ENCODE data around the gene CD96. TPM values are rescaled to one million over a fixed set of nuclear protein-coding genes. Genes with fewer than 3 reads are reported as not detected.
"Not testable (repeated sequence)": the region's sequence is repeated elsewhere in the genome, so short reads cannot be mapped to it uniquely, and the experiment has no call there.

CD96 gene
- total and polyA plus RNA-seq, 2 experiments from 2014 or later: 0.91 TPM; not detected in 1

DNA sequence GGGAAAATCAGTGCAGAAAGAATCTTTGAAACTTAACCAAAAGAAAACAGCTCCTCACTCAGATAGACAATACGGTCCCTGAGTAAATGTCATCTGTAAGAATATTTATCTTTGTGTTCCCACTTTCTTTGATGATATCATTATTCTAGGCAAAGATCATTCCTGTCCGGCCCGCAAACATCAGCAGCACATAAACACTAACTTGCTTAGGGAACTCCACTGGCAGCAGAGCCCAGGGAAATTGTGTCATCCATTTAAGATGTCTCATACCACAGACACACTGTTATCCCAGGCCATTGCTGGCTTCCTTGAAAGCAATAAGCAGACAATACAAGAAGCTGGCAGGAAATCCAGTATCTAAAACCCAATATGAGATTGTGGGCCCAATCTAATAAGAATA is 20.1 kb upstream of the CD96 start:
- H3K27me3 ChIP-seq (ENCODE audit: insufficient read depth): no peaks in the 10 kb centered on the region
- H4K20me1 ChIP-seq (replicated peaks; ENCODE audit: insufficient read depth): no peaks in the 10 kb centered on the region
- H3K9me2 ChIP-seq (ENCODE audit: insufficient read depth): 0 out of 2 replicates have a peak, but pooled peaks cover 5% of the 10 kb centered on the region
- no peaks in the 10 kb centered on the region for H3K27me3 Mint-ChIP-seq (ENCODE audit: insufficient read depth, low read depth, poor library complexity)
- DNase-seq (ENCODE audit: low spot score) (no peak), ATAC-seq (no peak)
- no peak overlapping the region for H3K27ac ChIP-seq (ENCODE audit: low read depth)
- no peaks in the 10 kb centered on the region for H3K4me1 ChIP-seq (ENCODE audit: insufficient read depth)
- no peaks in the 10 kb centered on the region for H3K79me2 ChIP-seq (replicated peaks; ENCODE audit: insufficient read depth)
- H3K4me1 Mint-ChIP-seq: peaks cover 5% of the 10 kb centered on the region; the same call in 1 of the 3 replicates
- no peaks in the 10 kb centered on the region for H3K36me3 Mint-ChIP-seq (ENCODE audit: low read depth)
- no peaks in the 10 kb centered on the region for H3K36me3 ChIP-seq (ENCODE audit: insufficient read depth)
- H3F3A ChIP-seq (replicated peaks; ENCODE audit: low read depth): no peaks in the 10 kb centered on the region
- H3K4me2 ChIP-seq: no peak overlapping the region
- H3K4me3 Mint-ChIP-seq: no peak overlapping the region
- TF ChIP-seq, protein P1, sequence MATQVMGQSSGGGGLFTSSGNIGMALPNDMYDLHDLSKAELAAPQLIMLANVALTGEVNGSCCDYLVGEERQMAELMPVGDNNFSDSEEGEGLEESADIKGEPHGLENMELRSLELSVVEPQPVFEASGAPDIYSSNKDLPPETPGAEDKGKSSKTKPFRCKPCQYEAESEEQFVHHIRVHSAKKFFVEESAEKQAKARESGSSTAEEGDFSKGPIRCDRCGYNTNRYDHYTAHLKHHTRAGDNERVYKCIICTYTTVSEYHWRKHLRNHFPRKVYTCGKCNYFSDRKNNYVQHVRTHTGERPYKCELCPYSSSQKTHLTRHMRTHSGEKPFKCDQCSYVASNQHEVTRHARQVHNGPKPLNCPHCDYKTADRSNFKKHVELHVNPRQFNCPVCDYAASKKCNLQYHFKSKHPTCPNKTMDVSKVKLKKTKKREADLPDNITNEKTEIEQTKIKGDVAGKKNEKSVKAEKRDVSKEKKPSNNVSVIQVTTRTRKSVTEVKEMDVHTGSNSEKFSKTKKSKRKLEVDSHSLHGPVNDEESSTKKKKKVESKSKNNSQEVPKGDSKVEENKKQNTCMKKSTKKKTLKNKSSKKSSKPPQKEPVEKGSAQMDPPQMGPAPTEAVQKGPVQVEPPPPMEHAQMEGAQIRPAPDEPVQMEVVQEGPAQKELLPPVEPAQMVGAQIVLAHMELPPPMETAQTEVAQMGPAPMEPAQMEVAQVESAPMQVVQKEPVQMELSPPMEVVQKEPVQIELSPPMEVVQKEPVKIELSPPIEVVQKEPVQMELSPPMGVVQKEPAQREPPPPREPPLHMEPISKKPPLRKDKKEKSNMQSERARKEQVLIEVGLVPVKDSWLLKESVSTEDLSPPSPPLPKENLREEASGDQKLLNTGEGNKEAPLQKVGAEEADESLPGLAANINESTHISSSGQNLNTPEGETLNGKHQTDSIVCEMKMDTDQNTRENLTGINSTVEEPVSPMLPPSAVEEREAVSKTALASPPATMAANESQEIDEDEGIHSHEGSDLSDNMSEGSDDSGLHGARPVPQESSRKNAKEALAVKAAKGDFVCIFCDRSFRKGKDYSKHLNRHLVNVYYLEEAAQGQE (IDR thresholded peaks at IDR 0.05; ENCODE audit: unreplicated experiment): no peak
- TF ChIP-seq POLR2AphosphoS5 (IDR thresholded peaks at IDR 0.05; ENCODE audit: low read depth) (no peak), EZH2 (IDR thresholded peaks at IDR 0.05; ENCODE audit: low read depth, unreplicated experiment) (no peak), ZNF331 (CRISPR knock-in tag; IDR thresholded peaks at IDR 0.05; ENCODE audit: low read depth) (no peak), CREB1 (CRISPR knock-in tag; IDR thresholded peaks at IDR 0.05; ENCODE audit: low read depth) (no peak), ZNF114 (CRISPR knock-in tag; IDR thresholded peaks at IDR 0.05) (no peak), NANOG (IDR thresholded peaks at IDR 0.05; ENCODE audit: borderline replicate concordance) (no peak), JUNB (IDR thresholded peaks at IDR 0.05; ENCODE audit: unreplicated experiment) (no peak), EZH2phosphoT487 (IDR thresholded peaks at IDR 0.05; ENCODE audit: unreplicated experiment) (no peak)
- TF ChIP-seq, protein P2, sequence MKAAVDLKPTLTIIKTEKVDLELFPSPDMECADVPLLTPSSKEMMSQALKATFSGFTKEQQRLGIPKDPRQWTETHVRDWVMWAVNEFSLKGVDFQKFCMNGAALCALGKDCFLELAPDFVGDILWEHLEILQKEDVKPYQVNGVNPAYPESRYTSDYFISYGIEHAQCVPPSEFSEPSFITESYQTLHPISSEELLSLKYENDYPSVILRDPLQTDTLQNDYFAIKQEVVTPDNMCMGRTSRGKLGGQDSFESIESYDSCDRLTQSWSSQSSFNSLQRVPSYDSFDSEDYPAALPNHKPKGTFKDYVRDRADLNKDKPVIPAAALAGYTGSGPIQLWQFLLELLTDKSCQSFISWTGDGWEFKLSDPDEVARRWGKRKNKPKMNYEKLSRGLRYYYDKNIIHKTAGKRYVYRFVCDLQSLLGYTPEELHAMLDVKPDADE (IDR thresholded peaks at IDR 0.05): no peak
- TF ChIP-seq, protein P3, sequence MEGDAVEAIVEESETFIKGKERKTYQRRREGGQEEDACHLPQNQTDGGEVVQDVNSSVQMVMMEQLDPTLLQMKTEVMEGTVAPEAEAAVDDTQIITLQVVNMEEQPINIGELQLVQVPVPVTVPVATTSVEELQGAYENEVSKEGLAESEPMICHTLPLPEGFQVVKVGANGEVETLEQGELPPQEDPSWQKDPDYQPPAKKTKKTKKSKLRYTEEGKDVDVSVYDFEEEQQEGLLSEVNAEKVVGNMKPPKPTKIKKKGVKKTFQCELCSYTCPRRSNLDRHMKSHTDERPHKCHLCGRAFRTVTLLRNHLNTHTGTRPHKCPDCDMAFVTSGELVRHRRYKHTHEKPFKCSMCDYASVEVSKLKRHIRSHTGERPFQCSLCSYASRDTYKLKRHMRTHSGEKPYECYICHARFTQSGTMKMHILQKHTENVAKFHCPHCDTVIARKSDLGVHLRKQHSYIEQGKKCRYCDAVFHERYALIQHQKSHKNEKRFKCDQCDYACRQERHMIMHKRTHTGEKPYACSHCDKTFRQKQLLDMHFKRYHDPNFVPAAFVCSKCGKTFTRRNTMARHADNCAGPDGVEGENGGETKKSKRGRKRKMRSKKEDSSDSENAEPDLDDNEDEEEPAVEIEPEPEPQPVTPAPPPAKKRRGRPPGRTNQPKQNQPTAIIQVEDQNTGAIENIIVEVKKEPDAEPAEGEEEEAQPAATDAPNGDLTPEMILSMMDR (conservative IDR thresholded peaks at IDR 0.05; ENCODE audit: low read depth in 2 of 2): no peak
- no peaks in the 10 kb centered on the region for H3K9me3 Mint-ChIP-seq
- H3K4me3 ChIP-seq: no peak overlapping the region
- no peak overlapping the region for H3K27ac Mint-ChIP-seq
- no peak overlapping the region for H2AFZ ChIP-seq

DNA sequence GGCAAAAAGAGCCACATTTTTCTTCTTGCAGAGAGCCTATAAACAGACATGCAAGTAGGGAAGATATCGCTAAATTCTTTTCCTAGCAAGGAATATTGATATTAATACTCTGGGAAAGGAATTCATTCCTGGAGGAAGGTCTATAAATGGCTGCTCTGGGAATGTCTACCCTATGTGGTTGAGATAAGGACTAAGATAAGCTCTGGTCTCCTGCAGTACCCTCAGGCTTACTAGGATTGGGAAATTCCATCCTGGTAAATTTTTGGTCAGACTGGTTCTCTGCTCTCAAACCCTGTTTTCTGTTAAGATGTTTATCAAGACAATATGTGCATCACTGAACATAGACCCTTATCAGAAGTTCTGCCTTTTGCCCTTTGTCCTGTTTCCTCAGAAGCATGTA is 17.5 kb upstream of the CD96 start:
- H3K27me3 ChIP-seq (ENCODE audit: insufficient read depth); H3K36me3 ChIP-seq (ENCODE audit: insufficient read depth); DNase-seq (ENCODE audit: low spot score); H3K4me3 ChIP-seq; H2AFZ ChIP-seq; H3K4me3 Mint-ChIP-seq; H3K4me2 ChIP-seq; H3K9me3 Mint-ChIP-seq; H3K27me3 Mint-ChIP-seq (ENCODE audit: insufficient read depth, low read depth, poor library complexity); H3K79me2 ChIP-seq (replicated peaks; ENCODE audit: insufficient read depth); H4K20me1 ChIP-seq (replicated peaks; ENCODE audit: insufficient read depth); H3K4me1 Mint-ChIP-seq; H3K4me1 ChIP-seq (ENCODE audit: insufficient read depth); H3F3A ChIP-seq (replicated peaks; ENCODE audit: low read depth); H3K27ac Mint-ChIP-seq; ATAC-seq; H3K9me2 ChIP-seq (ENCODE audit: insufficient read depth); H3K27ac ChIP-seq (ENCODE audit: low read depth); H3K36me3 Mint-ChIP-seq (ENCODE audit: low read depth): not testable (repeated sequence)

Data from GM23338 (cell line).